Activated CD4-positive, alpha-beta T cell treated with anti-CD3 and anti-CD28 coated beads, Interleukin-2, amount 10 ng/mL, durations not matched to agents 24 days and 14 days (primary cell): ENCODE data around the gene NUBPL. TPM values are rescaled to one million over a fixed set of nuclear protein-coding genes. Genes with fewer than 3 reads are reported as not detected.
"Not testable (repeated sequence)": the region's sequence is repeated elsewhere in the genome, so short reads cannot be mapped to it uniquely, and the experiment has no call there.

ENCODE experiments used
- DNase-seq: peaks from one replicate; pipeline ENCODE4 v3.0.0; 2022
- H3K27ac Mint-ChIP-seq: one replicate; pipeline ENCODE4 v1.8.0; 2022; ENCODE audit warnings: mild to moderate bottlenecking, mixed read lengths
- H3K27me3 Mint-ChIP-seq: one replicate; pipeline ENCODE4 v1.8.0; 2022; ENCODE audit warnings: mixed read lengths
- H3K36me3 Mint-ChIP-seq: one replicate; pipeline ENCODE4 v1.8.0; 2022; ENCODE audit warnings: low read depth, mild to moderate bottlenecking, mixed read lengths
- H3K4me1 Mint-ChIP-seq: one replicate; pipeline ENCODE4 v1.8.0; 2021; ENCODE audit warnings: mixed read lengths
- H3K4me3 Mint-ChIP-seq: one replicate; pipeline ENCODE4 v1.8.0; 2022; ENCODE audit warnings: mild to moderate bottlenecking, moderate library complexity, mixed read lengths
- H3K9me3 Mint-ChIP-seq: one replicate; pipeline ENCODE4 v1.8.0; 2021; ENCODE audit warnings: mixed read lengths
- intact Hi-C: fragments of 100-400 bp; cut with micrococcal nuclease; formaldehyde crosslinking; loops from one replicate; pipeline ENCODE4 v1.15.1; 2023
- total RNA-seq: library from RNA; stranded (reverse); gene quantifications from 2 replicates; pipeline ENCODE4 v1.2.3, GENCODE V29; 2022

Gene NUBPL
- total RNA-seq, 1 donor from 2014 or later = 12.3 TPM

GRCh38 chr14:31590206-31590605, 29.0 kb downstream of the NUBPL start:
- intact Hi-C loops = no loop called here
- Mint-ChIP-seq H3K9me3 (no peaks in the 10 kb centered on the region), H3K27ac (no peak overlapping the region), H3K36me3 (no peaks in the 10 kb centered on the region), H3K4me1 (peaks cover 2% of the 10 kb centered on the region), H3K27me3 (no peaks in the 10 kb centered on the region), H3K4me3 (no peak overlapping the region)
- DNase-seq = no peak

DNA sequence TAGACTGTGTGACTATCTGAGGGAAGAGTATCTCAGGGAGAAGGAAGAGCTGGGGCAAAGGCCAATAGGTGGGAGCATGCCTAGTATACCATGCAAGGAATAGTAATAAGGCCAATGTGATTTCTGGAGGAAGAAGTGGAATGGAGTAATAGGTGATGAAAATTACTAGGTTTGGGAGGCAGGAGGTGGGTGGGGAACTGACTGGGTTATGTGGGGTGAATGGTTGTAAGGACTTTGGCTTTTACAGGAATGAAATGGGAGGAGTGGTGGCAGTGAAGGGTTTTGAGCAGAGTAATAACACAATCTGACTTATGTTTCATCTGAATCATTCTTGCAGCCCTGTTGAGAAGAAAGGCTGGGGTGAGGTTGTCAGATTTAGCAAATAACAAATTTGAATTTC, 30.9 kb downstream of the NUBPL start:
- H3K27me3 Mint-ChIP-seq = no peaks in the 10 kb centered on the region
- H3K36me3 Mint-ChIP-seq = no peaks in the 10 kb centered on the region
- H3K27ac Mint-ChIP-seq = no peak overlapping the region
- intact Hi-C loops = no loop called here
- H3K4me3 Mint-ChIP-seq = no peak overlapping the region
- no peak for DNase-seq
- no peaks in the 10 kb centered on the region for H3K9me3 Mint-ChIP-seq
- no peaks in the 10 kb centered on the region for H3K4me1 Mint-ChIP-seq

- Mint-ChIP-seq H3K9me3 (no peaks in the 10 kb centered on the region), H3K36me3 (no peaks in the 10 kb centered on the region), H3K27me3 (no peaks in the 10 kb centered on the region), H3K4me1 (no peaks in the 10 kb centered on the region), H3K27ac (no peak overlapping the region), H3K4me3 (no peak overlapping the region)
- intact Hi-C loops = no loop called here
- DNase-seq = no peak
These were observed 31.4 kb downstream of the NUBPL start for GRCh38 chr14:31592631-31593030.

DNA sequence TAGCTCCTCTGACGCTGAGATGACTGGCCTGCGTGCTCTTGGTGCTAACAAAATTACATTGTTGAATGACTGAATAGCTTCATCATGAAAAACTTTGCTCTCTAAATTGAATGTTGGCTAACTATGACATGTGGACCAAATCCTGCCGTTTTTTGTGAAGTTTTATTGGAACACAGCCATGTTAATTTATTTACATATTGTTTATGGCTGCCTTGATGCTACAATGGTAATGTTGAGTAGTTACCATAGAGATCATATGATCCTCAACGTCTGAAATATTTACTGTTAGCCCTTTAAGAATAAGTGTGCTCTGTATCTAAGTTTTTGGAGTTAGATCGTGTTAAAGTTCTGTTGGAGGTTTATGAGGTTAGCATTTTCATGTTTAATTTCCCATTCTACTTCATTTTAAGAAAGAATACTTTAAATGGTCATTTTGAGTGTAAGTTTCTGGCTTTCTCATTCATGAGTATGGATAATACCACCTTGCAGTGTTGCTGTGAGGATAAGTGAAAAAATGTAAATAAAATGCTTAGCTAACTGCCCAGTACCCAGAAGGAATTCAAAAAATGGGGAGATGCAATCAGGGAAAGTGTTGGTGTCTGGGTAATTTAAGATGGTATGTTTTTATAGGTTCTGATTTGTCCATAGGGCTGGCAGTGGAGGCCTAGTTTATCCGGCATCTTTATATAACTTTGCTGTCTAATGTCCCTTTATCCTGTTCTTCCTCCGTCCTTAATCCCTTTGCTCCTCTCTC, 35.3 kb downstream of the NUBPL start:
- Mint-ChIP-seq H3K9me3 (no peaks in the 10 kb centered on the region), H3K27me3 (no peaks in the 10 kb centered on the region), H3K4me3 (no peak overlapping the region), H3K27ac (no peak overlapping the region), H3K36me3 (peaks cover 11% of the 10 kb centered on the region), H3K4me1 (no peaks in the 10 kb centered on the region)
- DNase-seq = no peak
- intact Hi-C loops = no loop called here

DNA sequence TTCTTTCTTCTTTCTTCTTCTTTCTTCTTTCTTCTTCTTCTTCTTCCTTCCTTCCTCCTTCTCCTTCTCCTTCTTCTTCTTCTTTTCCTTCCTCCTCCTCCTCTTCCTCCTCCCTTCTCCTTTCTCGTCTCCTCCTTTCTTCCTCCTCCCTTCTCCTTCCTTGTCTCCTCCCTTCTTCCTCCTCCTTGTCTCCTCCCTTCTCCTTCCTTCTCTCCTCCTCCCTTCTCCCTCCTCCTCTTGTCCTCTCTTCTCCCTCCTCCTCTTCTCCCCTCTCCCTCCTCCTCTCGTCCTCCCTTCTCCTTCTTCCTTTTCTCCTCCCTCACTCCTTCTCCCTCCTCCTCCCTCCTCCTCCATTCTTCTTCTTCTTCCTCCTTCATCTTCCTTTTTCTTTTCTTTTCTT, 44.5 kb downstream of the NUBPL start:
- DNase-seq = no peak
- H3K27me3 Mint-ChIP-seq = no peaks in the 10 kb centered on the region
- H3K36me3 Mint-ChIP-seq = peaks cover 6% of the 10 kb centered on the region
- no peak overlapping the region for H3K27ac Mint-ChIP-seq
- H3K4me1 Mint-ChIP-seq = no peaks in the 10 kb centered on the region
- no peak overlapping the region for H3K4me3 Mint-ChIP-seq
- intact Hi-C loops = no loop called here
- H3K9me3 Mint-ChIP-seq = peaks cover 16% of the 10 kb centered on the region

DNA sequence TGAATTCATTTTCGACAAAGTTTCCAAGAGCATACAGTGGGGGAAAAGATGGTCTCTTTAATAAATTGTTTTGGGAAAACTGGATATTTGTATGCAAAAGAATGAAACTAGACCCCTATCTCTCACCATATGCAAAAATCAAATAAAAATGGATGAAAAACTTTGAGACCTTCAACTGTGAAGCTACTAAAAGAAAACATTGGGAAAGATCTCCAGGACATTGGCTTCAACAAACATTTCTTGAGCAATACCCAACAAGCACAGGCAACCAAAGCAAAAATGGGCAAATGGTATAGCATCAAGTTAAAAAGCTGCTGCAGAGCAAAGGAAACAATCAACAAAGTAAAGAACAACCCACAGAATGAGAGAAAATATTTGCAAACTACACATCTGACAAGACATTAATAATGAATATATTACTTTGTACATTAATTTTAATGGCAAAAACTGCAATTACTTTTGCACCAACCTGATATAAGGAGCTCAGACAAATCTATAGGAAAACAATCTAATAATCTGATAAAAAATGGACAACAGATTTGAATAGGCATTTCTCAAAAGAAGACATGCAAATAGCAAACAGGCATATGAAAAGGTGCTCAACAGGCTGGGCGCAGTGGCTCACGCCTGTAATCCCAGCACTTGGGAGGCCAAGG, 50.7 kb downstream of the NUBPL start:
- intact Hi-C loops = no loop called here
- no peak for DNase-seq
- H3K36me3 Mint-ChIP-seq = no peaks in the 10 kb centered on the region
- no peak overlapping the region for H3K4me3 Mint-ChIP-seq
- no peaks in the 10 kb centered on the region for H3K27me3 Mint-ChIP-seq
- H3K4me1 Mint-ChIP-seq = no peaks in the 10 kb centered on the region
- no peak overlapping the region for H3K27ac Mint-ChIP-seq
- H3K9me3 Mint-ChIP-seq = peaks cover 9% of the 10 kb centered on the region

DNA sequence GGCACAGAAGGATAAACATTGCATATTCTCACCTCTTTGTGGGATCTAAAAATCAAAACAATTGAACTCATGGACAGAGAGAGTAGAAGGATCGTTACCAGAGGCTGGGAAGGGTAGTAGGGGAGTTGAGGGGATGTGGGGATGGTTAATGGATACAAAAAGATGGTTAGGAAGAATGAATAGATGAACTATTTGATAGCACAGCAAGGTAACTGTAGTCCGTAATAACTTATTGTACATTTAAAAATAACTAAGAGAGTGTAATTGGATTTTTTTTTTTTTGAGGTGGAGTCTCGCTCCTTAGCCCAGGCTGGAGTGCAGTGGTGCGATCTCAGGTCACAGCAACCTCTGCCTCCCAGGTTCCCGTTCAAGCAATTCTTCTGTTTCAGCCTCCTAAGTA, 52.0 kb downstream of the NUBPL start:
- H3K9me3 Mint-ChIP-seq = peaks cover 4% of the 10 kb centered on the region
- no peak overlapping the region for H3K27ac Mint-ChIP-seq
- no peaks in the 10 kb centered on the region for H3K36me3 Mint-ChIP-seq
- intact Hi-C loops = no loop called here
- no peaks in the 10 kb centered on the region for H3K4me1 Mint-ChIP-seq
- no peak overlapping the region for H3K4me3 Mint-ChIP-seq
- DNase-seq = no peak
- no peaks in the 10 kb centered on the region for H3K27me3 Mint-ChIP-seq

- H3K36me3 Mint-ChIP-seq, intact Hi-C loops, H3K4me1 Mint-ChIP-seq, DNase-seq, H3K27ac Mint-ChIP-seq, H3K27me3 Mint-ChIP-seq, H3K4me3 Mint-ChIP-seq: not testable (repeated sequence)
- H3K9me3 Mint-ChIP-seq = peaks cover 23% of the 10 kb centered on the region
These were observed 57.7 kb downstream of the NUBPL start for GRCh38 chr14:31618884-31619283.

GRCh38 chr14:31619440-31619839, 58.2 kb downstream of the NUBPL start:
- H3K9me3 Mint-ChIP-seq = peaks cover 26% of the 10 kb centered on the region
- H3K4me1 Mint-ChIP-seq = no peaks in the 10 kb centered on the region
- no peak overlapping the region for H3K4me3 Mint-ChIP-seq
- no peak for DNase-seq
- intact Hi-C loops = no loop called here
- no peaks in the 10 kb centered on the region for H3K27me3 Mint-ChIP-seq
- H3K27ac Mint-ChIP-seq = no peak overlapping the region
- no peaks in the 10 kb centered on the region for H3K36me3 Mint-ChIP-seq

DNA sequence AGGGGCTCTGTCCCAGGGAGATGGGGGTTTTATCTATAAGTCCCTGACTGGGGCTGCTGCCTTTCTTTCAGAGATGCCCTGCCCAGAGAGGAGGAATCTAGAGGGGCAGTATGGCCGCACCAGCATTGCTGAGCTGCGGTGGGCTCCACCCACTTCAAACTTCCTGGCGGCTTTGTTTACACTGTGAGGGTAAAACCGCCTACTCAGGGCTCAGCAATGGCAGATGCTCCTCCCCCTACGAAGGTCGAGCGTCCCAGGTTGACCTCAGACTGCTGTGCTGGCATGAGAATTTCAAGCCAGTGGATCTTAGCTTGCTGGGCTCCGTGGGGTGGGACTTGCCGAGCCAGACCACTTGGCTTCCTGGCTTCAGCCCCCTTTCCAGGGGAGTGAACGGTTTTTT, 59.7 kb downstream of the NUBPL start:
- H3K27ac Mint-ChIP-seq, H3K4me1 Mint-ChIP-seq, DNase-seq, H3K36me3 Mint-ChIP-seq, H3K27me3 Mint-ChIP-seq, intact Hi-C loops, H3K4me3 Mint-ChIP-seq: not testable (repeated sequence)
- H3K9me3 Mint-ChIP-seq = peaks cover 26% of the 10 kb centered on the region

DNA sequence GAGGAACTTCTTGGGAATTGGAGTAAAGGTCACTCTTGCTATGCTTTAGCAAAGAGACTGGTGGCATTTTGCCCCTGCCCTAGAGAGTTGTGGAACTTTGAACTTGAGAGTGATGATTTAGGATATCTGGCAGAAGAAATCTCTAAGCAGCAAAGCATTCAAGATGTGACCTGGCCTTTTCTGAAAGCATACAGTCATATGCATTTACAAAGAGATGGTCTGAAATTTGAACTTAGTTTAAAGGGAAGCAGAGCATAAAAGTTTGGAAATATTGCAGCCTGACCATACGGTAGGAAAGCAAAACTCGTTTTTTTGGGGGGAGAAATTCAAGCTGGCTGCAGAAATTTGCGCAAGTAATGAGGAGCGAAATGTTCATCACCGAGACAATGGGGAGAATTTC, 60.9 kb downstream of the NUBPL start:
- H3K36me3 Mint-ChIP-seq = no peaks in the 10 kb centered on the region

DNA sequence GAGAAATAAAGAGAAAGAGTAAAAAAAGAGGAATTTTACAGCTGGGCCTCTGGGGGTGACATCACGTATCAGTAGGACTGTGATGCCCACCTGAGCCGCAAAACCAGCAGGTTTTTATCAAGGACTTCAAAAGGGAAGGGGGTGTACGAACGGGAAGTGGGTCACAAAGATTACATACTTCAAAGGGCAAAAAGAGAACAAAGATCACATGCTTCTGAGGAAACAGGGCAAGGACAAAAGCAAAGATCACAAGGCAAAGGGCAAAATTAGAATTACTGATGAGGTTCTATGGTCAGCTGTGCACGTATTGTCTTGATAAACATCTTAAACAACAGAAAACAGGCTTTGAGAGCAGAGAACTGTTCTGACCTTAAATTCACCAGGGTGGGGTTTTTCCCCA, 91.7 kb downstream of the NUBPL start:
- H3K27ac Mint-ChIP-seq, H3K27me3 Mint-ChIP-seq, DNase-seq, H3K4me1 Mint-ChIP-seq, intact Hi-C loops, H3K36me3 Mint-ChIP-seq, H3K4me3 Mint-ChIP-seq: not testable (repeated sequence)
- peaks cover 11% of the 10 kb centered on the region for H3K9me3 Mint-ChIP-seq

More for the DNA sequence above, 60.9 kb downstream of the NUBPL start:
- no peak for DNase-seq
- H3K27me3 Mint-ChIP-seq = no peaks in the 10 kb centered on the region
- H3K27ac Mint-ChIP-seq = no peak overlapping the region
- H3K9me3 Mint-ChIP-seq = peaks cover 26% of the 10 kb centered on the region
- no peaks in the 10 kb centered on the region for H3K4me1 Mint-ChIP-seq
- intact Hi-C loops = no loop called here
- H3K4me3 Mint-ChIP-seq = no peak overlapping the region

DNA sequence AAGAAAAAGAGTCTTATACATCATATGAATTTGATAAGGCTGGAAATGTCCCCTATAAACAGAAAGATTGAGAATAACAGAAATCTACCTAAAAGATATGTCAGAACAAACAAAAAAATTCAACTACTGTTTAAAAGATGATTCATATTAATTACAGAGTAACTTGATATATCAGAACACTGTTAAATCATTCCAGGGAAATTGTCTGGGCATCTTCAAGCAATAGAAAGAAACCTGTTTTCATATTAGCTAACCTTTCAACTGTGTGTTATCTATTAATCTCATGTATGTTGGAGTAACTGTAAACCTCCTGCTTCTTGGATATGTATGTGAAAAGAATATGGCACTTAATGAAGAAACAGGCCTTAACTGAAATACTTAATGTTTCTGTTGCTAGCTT, 96.7 kb downstream of the NUBPL start:
- Mint-ChIP-seq H3K9me3 (peaks cover 10% of the 10 kb centered on the region), H3K4me3 (no peak overlapping the region), H3K27me3 (no peaks in the 10 kb centered on the region), H3K4me1 (no peaks in the 10 kb centered on the region), H3K36me3 (peaks cover 2% of the 10 kb centered on the region), H3K27ac (no peak overlapping the region)
- intact Hi-C loops = no loop called here
- DNase-seq = no peak

GRCh38 chr14:31659278-31659677, 98.1 kb downstream of the NUBPL start:
- no peak for DNase-seq
- no peaks in the 10 kb centered on the region for H3K4me1 Mint-ChIP-seq
- no peak overlapping the region for H3K4me3 Mint-ChIP-seq
- intact Hi-C loops = no loop called here
- H3K27ac Mint-ChIP-seq = no peak overlapping the region
- peaks cover 10% of the 10 kb centered on the region for H3K9me3 Mint-ChIP-seq
- no peaks in the 10 kb centered on the region for H3K27me3 Mint-ChIP-seq
- peaks cover 2% of the 10 kb centered on the region for H3K36me3 Mint-ChIP-seq

DNA sequence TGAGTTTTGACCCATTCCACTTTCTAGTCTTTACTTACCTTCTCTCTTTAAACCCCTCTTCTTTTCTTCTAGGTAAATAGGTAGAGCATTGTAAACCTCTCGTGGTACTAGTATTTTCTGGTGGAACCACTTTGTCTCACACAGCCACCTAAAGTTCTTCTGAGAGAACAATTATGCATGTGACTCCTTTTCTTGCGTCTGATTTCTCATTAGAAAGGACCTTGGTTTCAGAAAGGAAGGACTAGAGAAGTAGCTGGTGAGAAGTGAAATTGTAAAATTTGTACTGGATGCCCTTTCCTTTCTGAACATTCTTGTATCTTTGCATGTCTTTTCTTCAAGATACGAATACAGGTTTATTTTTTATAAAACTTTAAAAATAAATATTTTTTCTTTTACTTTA, 99.0 kb downstream of the NUBPL start:
- H3K4me3 Mint-ChIP-seq = no peak overlapping the region
- peaks cover 10% of the 10 kb centered on the region for H3K9me3 Mint-ChIP-seq
- no peaks in the 10 kb centered on the region for H3K4me1 Mint-ChIP-seq
- no peaks in the 10 kb centered on the region for H3K36me3 Mint-ChIP-seq
- no peak overlapping the region for H3K27ac Mint-ChIP-seq
- H3K27me3 Mint-ChIP-seq = no peaks in the 10 kb centered on the region
- DNase-seq = no peak
- intact Hi-C loops = no loop called here
